GM23248 (cell line): ENCODE results near the gene FAM110A. TPM values are rescaled to one million over a fixed set of nuclear protein-coding genes. Genes with fewer than 3 reads are reported as not detected.

Experiments used
- DNase-seq: peaks from one replicate; pipeline ENCODE4 v3.0.0-alpha.2; 2015
- H2AFZ ChIP-seq: fragments of 200-600 bp; sonication (generic); 2 replicates; pipeline ENCODE4 v1.6.1; 2016; ENCODE audit warnings: antibody characterized with exemption
- H3F3A ChIP-seq: fragments of 200-600 bp; sonication (generic); 2 replicates; pipeline ENCODE4 v1.6.1; 2016; ENCODE audit warnings: mild to moderate bottlenecking, antibody characterized with exemption, mixed run types; ENCODE audit not compliant: insufficient read depth
- H3K27ac ChIP-seq: fragments of 200-600 bp; sonication (generic); 2 replicates; pipeline ENCODE4 v1.5.1; 2016; ENCODE audit warnings: mild to moderate bottlenecking
- H3K27me3 ChIP-seq: fragments of 200-600 bp; sonication (generic); replicated peaks from 2 replicates; pipeline ENCODE4 v1.6.1; 2016; ENCODE audit warnings: mild to moderate bottlenecking; ENCODE audit not compliant: insufficient read depth
- H3K36me3 ChIP-seq: fragments of 200-600 bp; sonication (generic); 2 replicates; pipeline ENCODE4 v1.6.1; 2016; ENCODE audit warnings: low read depth, mild to moderate bottlenecking
- H3K4me1 ChIP-seq: fragments of 200-600 bp; sonication (generic); 2 replicates; pipeline ENCODE4 v1.6.1; 2016; ENCODE audit warnings: mild to moderate bottlenecking; ENCODE audit not compliant: insufficient read depth
- H3K4me2 ChIP-seq: fragments of 200-600 bp; sonication (generic); one replicate; pipeline ENCODE4 v1.6.1; 2016; ENCODE audit warnings: mild to moderate bottlenecking; ENCODE audit not compliant: unreplicated experiment
- H3K4me3 ChIP-seq: fragments of 200-600 bp; sonication (generic); 2 replicates; pipeline ENCODE4 v1.5.1; 2016; ENCODE audit warnings: mild to moderate bottlenecking
- H3K79me2 ChIP-seq: fragments of 200-600 bp; sonication (generic); 2 replicates; pipeline ENCODE4 v1.6.1; 2016; ENCODE audit warnings: mild to moderate bottlenecking; ENCODE audit not compliant: insufficient read depth
- H3K9ac ChIP-seq: fragments of 200-600 bp; sonication (generic); 2 replicates; pipeline ENCODE4 v1.6.1; 2016; ENCODE audit warnings: mild to moderate bottlenecking
- H3K9me2 ChIP-seq: fragments of 200-600 bp; sonication (generic); 2 replicates; pipeline ENCODE4 v1.6.1; 2016; ENCODE audit warnings: mixed run types, mild to moderate bottlenecking, moderate library complexity; ENCODE audit not compliant: insufficient read depth
- H3K9me3 ChIP-seq: fragments of 200-600 bp; sonication (generic); one replicate; pipeline ENCODE4 v1.6.1; 2017; ENCODE audit warnings: low read depth
- H4K20me1 ChIP-seq: fragments of 200-600 bp; sonication (generic); 2 replicates; pipeline ENCODE4 v1.6.0; 2016; ENCODE audit not compliant: insufficient read depth
- EZH2 ChIP-seq: fragments of 200-600 bp; sonication (generic); IDR thresholded peaks from 2 replicates; pipeline ENCODE4 v1.6.1; 2018; ENCODE audit warnings: antibody characterized with exemption, mild to moderate bottlenecking; ENCODE audit not compliant: insufficient read depth, poor library complexity, severe bottlenecking
- EZH2phosphoT487 ChIP-seq: fragments of 200-600 bp; sonication (generic); IDR thresholded peaks from 2 replicates; pipeline ENCODE4 v1.6.1; 2018; ENCODE audit warnings: antibody characterized with exemption, moderate library complexity, mild to moderate bottlenecking, low read depth; ENCODE audit not compliant: insufficient read depth
- WGBS, 2 experiments: methylation state at CpG; one replicate each; pipeline ENCODE4 v1.1.6; 2015 to 2017; ENCODE audit warnings: low lambda C conversion rate in 2 of 2, low coverage in 1 of 2; ENCODE audit errors: missing lambda C conversion rate in 2 of 2; 5-methylcytosine and 5-hydroxymethylcytosine counted together
- in situ Hi-C: fragments of 300-500 bp; cut with MboI; formaldehyde crosslinking; loops from 2 replicates; pipeline ENCODE4 v1.15.0; 2020
- polyA plus RNA-seq: library from polyadenylated mRNA; unstranded; fragments of >200 nt; fragmentation: Nextera tagmentation; extraction: Ambion mirVana; gene quantifications from 2 replicates; pipeline ENCODE4 v1.2.1, GENCODE V29; 2016
- total RNA-seq: library from RNA; depleted of rRNA; stranded (reverse); fragments of >200 nt; shearing (Covaris generic); gene quantifications from 2 replicates; pipeline ENCODE4 v1.2.3, GENCODE V29; 2014

FAM110A gene
- total and polyA plus RNA-seq, 2 experiments from 2014 or later = 2.6 to 3.8 TPM

DNA sequence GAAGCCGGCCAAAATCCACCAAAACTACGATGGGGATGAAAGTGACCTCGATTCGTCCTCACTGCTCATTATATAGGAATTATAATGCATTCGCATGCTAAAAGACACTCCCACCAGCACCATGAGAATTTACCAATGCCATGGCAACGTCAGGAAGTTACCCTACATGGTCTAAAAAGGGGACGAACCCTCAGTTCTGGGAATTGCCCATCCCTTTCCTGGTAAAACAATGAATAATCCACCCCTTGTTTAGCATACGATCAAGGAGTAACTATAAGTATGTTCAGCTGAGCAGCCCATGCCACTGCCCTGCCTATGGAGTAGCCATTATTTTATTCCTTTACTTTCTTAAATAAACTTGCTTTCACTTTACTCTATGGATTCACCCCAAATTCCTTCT, 20.1 kb upstream of the FAM110A start:
- Histone ChIP-seq H3K9ac (no peak overlapping the region), H3K27me3 (peaks cover 12% of the 10 kb centered on the region; the same call in 1 of the 2 replicates), H3K9me3 (no peaks in the 10 kb centered on the region), H4K20me1 (no peaks in the 10 kb centered on the region), H3K9me2 (no peaks in the 10 kb centered on the region), H3K36me3 (no peaks in the 10 kb centered on the region), H3K27ac (no peak overlapping the region), H3K4me1 (no peaks in the 10 kb centered on the region), H3K4me3 (no peak overlapping the region), H2AFZ (no peak overlapping the region), H3K79me2 (no peaks in the 10 kb centered on the region), H3K4me2 (no peak overlapping the region), H3F3A (no peaks in the 10 kb centered on the region)
- TF ChIP-seq EZH2 = no peak
- 33 to 40% methylated on average over 8 of the region's 8 CpGs for WGBS, 2 experiments
- in situ Hi-C loops = loop anchor here (25.0 kb wide), 1 partner anchor 399 kb away; the partner anchor contains the start of gene C20orf202
- no peak for DNase-seq

DNA sequence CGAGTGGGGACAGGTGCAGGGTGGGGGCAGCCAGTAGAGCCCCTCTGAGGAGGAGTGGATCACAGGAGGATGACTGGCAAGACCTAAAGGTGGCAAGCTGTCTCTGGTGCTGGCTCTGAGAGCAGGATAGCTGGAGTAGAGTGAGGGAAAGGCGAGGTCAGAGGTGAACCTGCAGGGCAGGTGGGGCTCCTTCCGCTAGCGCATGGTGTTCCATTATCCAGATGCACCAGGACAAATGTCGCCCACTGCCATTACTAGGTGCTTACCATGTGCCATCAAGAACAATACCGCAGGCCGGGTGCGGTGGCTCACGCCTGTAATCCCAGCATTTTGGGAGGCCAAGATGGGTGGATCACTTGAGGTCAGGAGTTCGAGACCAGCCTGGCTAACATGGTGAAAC, 18.3 kb upstream of the FAM110A start:
- H3K27me3 ChIP-seq = peaks cover 12% of the 10 kb centered on the region; the same call in 1 of the 2 replicates
- TF ChIP-seq EZH2 (no peak), EZH2phosphoT487 (no peak)
- H2AFZ ChIP-seq = no peak overlapping the region
- 48 to 53% methylated on average over 10 of the region's 10 CpGs for WGBS, 2 experiments
- H3K36me3 ChIP-seq = no peaks in the 10 kb centered on the region
- no peak for DNase-seq
- H4K20me1 ChIP-seq = no peaks in the 10 kb centered on the region
- no peak overlapping the region for H3K27ac ChIP-seq
- in situ Hi-C loops = loop anchor here (5.0 to 25.0 kb wide), 3 partner anchors 142 to 397 kb away; partner anchors contain the start of gene C20orf202
- H3K4me3 ChIP-seq = no peak overlapping the region
- no peaks in the 10 kb centered on the region for H3K9me3 ChIP-seq
- H3F3A ChIP-seq = no peaks in the 10 kb centered on the region
- H3K79me2 ChIP-seq = no peaks in the 10 kb centered on the region
- H3K9me2 ChIP-seq = no peaks in the 10 kb centered on the region
- no peak overlapping the region for H3K4me2 ChIP-seq
- H3K9ac ChIP-seq = no peak overlapping the region
- H3K4me1 ChIP-seq = no peaks in the 10 kb centered on the region

DNA sequence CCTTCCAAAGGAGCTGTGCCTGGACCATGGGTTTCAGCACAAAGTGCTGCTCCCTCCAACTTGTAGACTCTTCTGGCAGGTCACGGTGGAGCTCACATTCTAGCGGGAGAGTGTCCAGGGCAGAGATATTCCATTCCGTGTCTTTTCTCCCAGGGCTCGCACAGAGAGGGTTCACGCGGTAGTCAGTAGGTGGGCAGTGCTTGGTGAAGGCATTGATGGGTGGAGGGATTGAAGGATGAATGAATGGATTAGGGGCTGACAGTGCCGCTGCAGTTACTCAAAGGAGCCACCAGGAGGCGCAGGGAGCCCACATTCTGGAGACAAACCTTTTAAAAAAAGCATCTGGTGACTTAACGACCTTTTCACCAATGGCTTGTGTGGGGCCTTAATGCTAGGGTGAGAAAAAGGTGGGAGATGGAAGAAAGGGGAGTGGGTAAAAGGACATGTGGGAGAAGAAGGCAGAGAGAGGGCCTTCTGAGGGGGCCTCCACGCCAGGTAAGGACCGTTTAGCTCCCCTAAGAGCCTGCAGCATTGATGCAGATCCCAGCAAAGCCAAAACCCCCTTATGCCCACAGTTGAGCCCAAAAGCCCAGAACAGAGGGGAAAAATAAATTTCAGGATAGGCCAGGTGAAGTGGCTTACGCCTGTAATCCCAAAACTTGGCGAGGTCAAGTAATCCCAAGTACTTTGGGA, 17.5 kb upstream of the FAM110A start:
- WGBS, 2 experiments = 16% methylated on average over 13 of the region's 13 CpGs
- TF ChIP-seq EZH2 (no peak), EZH2phosphoT487 (no peak)
- Histone ChIP-seq H3K36me3 (no peaks in the 10 kb centered on the region), H3K9ac (no peak overlapping the region), H3K9me2 (no peaks in the 10 kb centered on the region), H3K27ac (no peak overlapping the region), H2AFZ (no peak overlapping the region), H4K20me1 (no peaks in the 10 kb centered on the region), H3K4me3 (no peak overlapping the region), H3F3A (no peaks in the 10 kb centered on the region), H3K4me1 (no peaks in the 10 kb centered on the region), H3K27me3 (peaks cover 8% of the 10 kb centered on the region; the same call in 1 of the 2 replicates), H3K79me2 (no peaks in the 10 kb centered on the region), H3K9me3 (no peaks in the 10 kb centered on the region), H3K4me2 (no peak overlapping the region)
- in situ Hi-C loops = loop anchor here (5.0 to 25.0 kb wide), 3 partner anchors 141 to 396 kb away; partner anchors contain the start of gene C20orf202
- peak; percentile 61 for DNase-seq

GRCh38 chr20:818001-818664, 15.4 kb upstream of the FAM110A start:
- Histone ChIP-seq H3K9me3 (no peaks in the 10 kb centered on the region), H3K9ac (no peak overlapping the region), H3K4me1 (no peaks in the 10 kb centered on the region), H2AFZ (no peak overlapping the region), H3F3A (no peaks in the 10 kb centered on the region), H3K27ac (no peak overlapping the region), H3K9me2 (no peaks in the 10 kb centered on the region), H3K79me2 (no peaks in the 10 kb centered on the region), H3K4me2 (no peak overlapping the region), H3K36me3 (no peaks in the 10 kb centered on the region), H3K4me3 (no peak overlapping the region), H4K20me1 (no peaks in the 10 kb centered on the region), H3K27me3 (0 out of 2 replicates have a peak, but pooled peaks cover under 1% of the 10 kb centered on the region)
- WGBS, 2 experiments = 71 to 78% methylated on average over 10 to 17 of the region's 17 CpGs
- no peak for TF ChIP-seq EZH2phosphoT487
- no peak for TF ChIP-seq EZH2
- DNase-seq = peak; percentile 37
- in situ Hi-C loops = loop anchor here (5.0 to 25.0 kb wide), 3 partner anchors 139 to 394 kb away; partner anchors contain the start of gene C20orf202
